Panc1 (cell line): Measurements from ENCODE around the gene MOB3A. TPM values are rescaled to one million over a fixed set of nuclear protein-coding genes. Genes with fewer than 3 reads are reported as not detected.

Experiments
- ATAC-seq: fragments of 200-7000 bp; cut with Tn5 transposase; 2 replicates; pipeline ENCODE4 v1.9.1; 2020; ENCODE audit warnings: mild to moderate bottlenecking, moderate library complexity
- BruUV-seq: library from RNA; stranded (reverse); fragments of 400-500 nt; replicated peaks from 2 replicates; lab custom pipeline; 2021; lab: Mats Ljungman, UMichigan
- CTCF ChIA-PET: fragments of 300-600 bp; sonication (Branson Sonifier 250); formaldehyde crosslinking; loops from one replicate; lab custom pipeline; 2022; ENCODE audit warnings: antibody characterized with exemption; lab: Charles Lee
- POLR2A ChIA-PET: fragments of 300-600 bp; sonication (Branson Sonifier 250); formaldehyde crosslinking; loops from one replicate; lab custom pipeline; 2022; ENCODE audit warnings: antibody characterized with exemption; lab: Charles Lee
- DNase-seq: peaks from one replicate; pipeline ENCODE4 v3.0.0-alpha.2; 2010; ENCODE audit warnings: low read depth, low spot score
- H3K27ac ChIP-seq: 2 replicates; pipeline ENCODE4 v1.5.1; 2011; ENCODE audit warnings: mild to moderate bottlenecking, low read length, inconsistent platforms
- H3K27me3 ChIP-seq: fragments of 200-500 bp; sonication (Bioruptor generic); 2 replicates; pipeline ENCODE4 v1.6.0; 2014; ENCODE audit warnings: low read length, inconsistent platforms; ENCODE audit not compliant: control insufficient read depth, insufficient read depth
- H3K36me3 ChIP-seq: fragments of 200-500 bp; sonication (Bioruptor generic); 2 replicates; pipeline ENCODE4 v1.5.1; 2014; ENCODE audit warnings: inconsistent platforms, mild to moderate bottlenecking, low read length, moderate library complexity; ENCODE audit not compliant: control insufficient read depth, insufficient read depth
- H3K4me1 ChIP-seq: 2 replicates; pipeline ENCODE4 v1.5.1; 2011; ENCODE audit warnings: inconsistent platforms, mild to moderate bottlenecking, low read length, moderate library complexity; ENCODE audit not compliant: control insufficient read depth, insufficient read depth
- H3K4me3 ChIP-seq, 2 experiments: 2 replicates each; pipeline ENCODE4 v1.5.1; 2011 to 2012; ENCODE audit warnings: low read depth in 2 of 2, low read length in 2 of 2, mild to moderate bottlenecking in 2 of 2, inconsistent platforms in 1 of 2, moderate library complexity in 1 of 2
- H3K9me3 ChIP-seq: fragments of 200-500 bp; sonication (Bioruptor generic); 2 replicates; pipeline ENCODE4 v1.5.1; 2014; ENCODE audit warnings: low read depth, mild to moderate bottlenecking, inconsistent platforms, low read length, moderate library complexity; ENCODE audit not compliant: control insufficient read depth, insufficient read depth
- POLR2AphosphoS5 ChIP-seq: IDR thresholded peaks from 2 replicates; pipeline ENCODE4 v1.6.1; 2012; ENCODE audit warnings: mild to moderate bottlenecking, low read depth, low read length, moderate library complexity
- SIN3A ChIP-seq: IDR thresholded peaks from 2 replicates; pipeline ENCODE4 v1.6.1; 2012; ENCODE audit warnings: low read depth, mild to moderate bottlenecking, low read length, moderate library complexity, borderline replicate concordance; ENCODE audit not compliant: insufficient read depth
- TCF7L2 ChIP-seq: IDR thresholded peaks from 2 replicates; pipeline ENCODE4 v1.6.1; 2011; ENCODE audit warnings: mild to moderate bottlenecking, low read depth, low read length, inconsistent platforms
- in situ Hi-C: cut with HindIII; loops from 2 replicates; pipeline ENCODE4 v1.10.0; 2016; ENCODE audit warnings: low sequenced_read_pairs, low pct_unique_long_range_greater_than_20kb
- intact Hi-C: fragments of 100-400 bp; cut with micrococcal nuclease; formaldehyde crosslinking; loops from one replicate; pipeline ENCODE4 v1.10.0; 2022; ENCODE audit not compliant: unreplicated experiment
- total RNA-seq: library from RNA; stranded (reverse); gene quantifications from one replicate; pipeline ENCODE4 v1.2.1, GENCODE V29; 2021; ENCODE audit not compliant: unreplicated experiment
- TF ChIP-seq, protein P1 (sequence below): fragments of 450-650 bp; IDR thresholded peaks from 2 replicates; pipeline ENCODE4 v1.5.1; 2017; ENCODE audit warnings: mild to moderate bottlenecking
- TF ChIP-seq, protein P2 (sequence below), 2 experiments: IDR thresholded peaks; 2 replicates each; pipeline ENCODE4 v1.6.1; 2011 to 2012; ENCODE audit warnings: low read depth in 2 of 2, control low read depth in 1 of 2, low read length in 1 of 2, mild to moderate bottlenecking in 1 of 2, moderate library complexity in 1 of 2; ENCODE audit not compliant: insufficient read depth in 1 of 2

Gene MOB3A
- total RNA-seq, 1 experiment from 2014 or later = 36.3 TPM

DNA sequence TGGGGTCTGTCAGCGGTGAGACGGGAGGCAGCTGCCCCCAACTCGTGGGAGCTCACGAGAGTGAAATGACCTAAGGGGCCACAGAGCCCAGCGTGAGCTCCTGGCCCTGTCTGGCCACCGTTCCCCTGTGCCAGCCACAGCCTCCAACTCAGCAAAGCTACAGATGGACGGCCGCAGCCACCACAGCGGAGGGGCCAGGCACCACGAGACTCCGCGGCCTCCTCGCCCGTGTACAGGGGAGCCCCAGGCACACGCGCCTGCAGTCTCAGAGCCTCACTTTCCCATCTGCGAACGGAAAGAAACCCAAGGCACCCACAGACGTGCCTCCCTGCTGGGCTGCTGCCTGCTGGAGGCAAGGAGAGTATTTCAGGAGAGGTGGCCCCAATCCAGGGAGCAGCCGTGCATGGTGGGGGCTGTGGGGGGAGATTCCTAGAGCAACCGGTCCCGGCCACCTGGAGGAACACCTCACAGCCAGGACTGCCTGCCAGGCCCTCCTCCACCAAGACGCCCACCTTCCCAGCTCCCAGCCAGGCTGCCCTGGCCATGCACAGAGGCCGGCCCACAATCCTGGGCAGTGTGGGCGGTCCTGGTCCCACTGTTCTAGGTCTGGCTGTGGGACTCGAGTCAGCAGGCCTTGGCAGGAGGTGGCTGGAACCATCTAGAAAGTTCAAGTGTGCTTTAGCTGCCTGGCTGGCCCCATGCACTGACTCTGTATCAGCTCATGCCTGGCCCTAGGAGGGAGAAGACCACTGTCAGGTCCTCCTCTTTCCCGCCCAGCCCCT is 47.0 kb downstream of the MOB3A start:
- peak overlapping the region; percentile 78 to 84 for H3K4me3 ChIP-seq
- no peaks in the 10 kb centered on the region for H3K27me3 ChIP-seq
- intact Hi-C loops (no loop called here), in situ Hi-C loops (no loop called here)
- peaks cover 47% of the 10 kb centered on the region for H3K4me1 ChIP-seq
- ATAC-seq (peak; percentile 27), DNase-seq (no peak)
- peak overlapping the region; percentile 75 for H3K27ac ChIP-seq
- POLR2A ChIA-PET = interaction anchor here (0.6 kb wide), 1 partner anchor 148 kb away, joined by 5 read pairs; no protein-coding TSS in a partner anchor
- BruUV-seq = TSS peak; percentile 80
- no peaks in the 10 kb centered on the region for H3K9me3 ChIP-seq
- TF ChIP-seq POLR2AphosphoS5 = no peak
- TF ChIP-seq SIN3A = no peak
- TF ChIP-seq, protein P1, sequence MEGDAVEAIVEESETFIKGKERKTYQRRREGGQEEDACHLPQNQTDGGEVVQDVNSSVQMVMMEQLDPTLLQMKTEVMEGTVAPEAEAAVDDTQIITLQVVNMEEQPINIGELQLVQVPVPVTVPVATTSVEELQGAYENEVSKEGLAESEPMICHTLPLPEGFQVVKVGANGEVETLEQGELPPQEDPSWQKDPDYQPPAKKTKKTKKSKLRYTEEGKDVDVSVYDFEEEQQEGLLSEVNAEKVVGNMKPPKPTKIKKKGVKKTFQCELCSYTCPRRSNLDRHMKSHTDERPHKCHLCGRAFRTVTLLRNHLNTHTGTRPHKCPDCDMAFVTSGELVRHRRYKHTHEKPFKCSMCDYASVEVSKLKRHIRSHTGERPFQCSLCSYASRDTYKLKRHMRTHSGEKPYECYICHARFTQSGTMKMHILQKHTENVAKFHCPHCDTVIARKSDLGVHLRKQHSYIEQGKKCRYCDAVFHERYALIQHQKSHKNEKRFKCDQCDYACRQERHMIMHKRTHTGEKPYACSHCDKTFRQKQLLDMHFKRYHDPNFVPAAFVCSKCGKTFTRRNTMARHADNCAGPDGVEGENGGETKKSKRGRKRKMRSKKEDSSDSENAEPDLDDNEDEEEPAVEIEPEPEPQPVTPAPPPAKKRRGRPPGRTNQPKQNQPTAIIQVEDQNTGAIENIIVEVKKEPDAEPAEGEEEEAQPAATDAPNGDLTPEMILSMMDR = no peak
- TF ChIP-seq, protein P2, sequence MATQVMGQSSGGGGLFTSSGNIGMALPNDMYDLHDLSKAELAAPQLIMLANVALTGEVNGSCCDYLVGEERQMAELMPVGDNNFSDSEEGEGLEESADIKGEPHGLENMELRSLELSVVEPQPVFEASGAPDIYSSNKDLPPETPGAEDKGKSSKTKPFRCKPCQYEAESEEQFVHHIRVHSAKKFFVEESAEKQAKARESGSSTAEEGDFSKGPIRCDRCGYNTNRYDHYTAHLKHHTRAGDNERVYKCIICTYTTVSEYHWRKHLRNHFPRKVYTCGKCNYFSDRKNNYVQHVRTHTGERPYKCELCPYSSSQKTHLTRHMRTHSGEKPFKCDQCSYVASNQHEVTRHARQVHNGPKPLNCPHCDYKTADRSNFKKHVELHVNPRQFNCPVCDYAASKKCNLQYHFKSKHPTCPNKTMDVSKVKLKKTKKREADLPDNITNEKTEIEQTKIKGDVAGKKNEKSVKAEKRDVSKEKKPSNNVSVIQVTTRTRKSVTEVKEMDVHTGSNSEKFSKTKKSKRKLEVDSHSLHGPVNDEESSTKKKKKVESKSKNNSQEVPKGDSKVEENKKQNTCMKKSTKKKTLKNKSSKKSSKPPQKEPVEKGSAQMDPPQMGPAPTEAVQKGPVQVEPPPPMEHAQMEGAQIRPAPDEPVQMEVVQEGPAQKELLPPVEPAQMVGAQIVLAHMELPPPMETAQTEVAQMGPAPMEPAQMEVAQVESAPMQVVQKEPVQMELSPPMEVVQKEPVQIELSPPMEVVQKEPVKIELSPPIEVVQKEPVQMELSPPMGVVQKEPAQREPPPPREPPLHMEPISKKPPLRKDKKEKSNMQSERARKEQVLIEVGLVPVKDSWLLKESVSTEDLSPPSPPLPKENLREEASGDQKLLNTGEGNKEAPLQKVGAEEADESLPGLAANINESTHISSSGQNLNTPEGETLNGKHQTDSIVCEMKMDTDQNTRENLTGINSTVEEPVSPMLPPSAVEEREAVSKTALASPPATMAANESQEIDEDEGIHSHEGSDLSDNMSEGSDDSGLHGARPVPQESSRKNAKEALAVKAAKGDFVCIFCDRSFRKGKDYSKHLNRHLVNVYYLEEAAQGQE (IDR thresholded peaks at IDR 0.05; ENCODE audit: insufficient read depth in 1 of 2, low read depth in 2 of 2, low read length in 1 of 2) = no peak
- no peak for TF ChIP-seq TCF7L2
- H3K36me3 ChIP-seq = peaks cover 6% of the 10 kb centered on the region; the same call in 1 of the 2 replicates
- CTCF ChIA-PET = no interaction called here

DNA sequence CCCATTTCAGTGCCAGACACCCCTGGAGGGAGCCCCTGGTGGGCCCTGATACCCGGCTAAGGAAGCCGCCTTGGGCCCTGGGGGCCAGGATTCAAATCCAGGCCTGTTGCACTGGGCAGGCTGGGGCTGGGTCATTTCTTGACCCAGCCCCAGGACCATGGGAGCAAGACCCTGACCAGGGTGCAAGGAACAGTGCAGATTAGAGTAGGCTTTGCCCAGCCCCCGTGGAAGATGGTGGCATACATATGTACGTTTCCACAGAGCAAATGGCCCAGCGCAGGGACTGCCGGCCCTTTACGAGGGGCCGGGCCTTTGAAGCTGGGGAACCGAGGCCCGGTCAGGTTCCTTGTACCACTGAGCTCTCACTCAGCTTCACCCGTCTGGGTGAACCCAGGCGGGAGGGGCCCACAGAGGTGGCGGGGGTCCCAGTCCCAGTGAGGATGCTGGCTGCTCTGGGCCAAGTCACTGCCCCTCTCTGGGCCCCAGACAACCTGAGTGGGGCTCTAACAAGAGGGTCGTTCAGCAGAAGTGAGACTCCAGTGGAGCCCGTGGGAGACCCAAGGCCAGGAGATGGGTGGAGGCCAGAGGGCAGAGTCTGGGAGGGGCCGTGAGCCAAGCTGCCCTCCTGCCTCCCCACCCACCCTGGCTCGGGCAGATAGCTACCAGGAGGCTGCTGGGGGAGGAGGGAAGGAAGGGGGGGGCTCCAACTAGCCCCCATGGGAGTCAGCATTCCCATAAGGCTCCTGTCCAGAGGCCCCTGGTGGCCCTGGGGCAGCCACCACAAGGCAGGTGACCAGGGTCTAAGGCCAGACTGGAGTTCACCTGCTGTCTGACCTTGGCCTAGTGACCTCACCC is 47.8 kb downstream of the MOB3A start:
- Histone ChIP-seq H3K9me3 (no peaks in the 10 kb centered on the region), H3K27me3 (no peaks in the 10 kb centered on the region), H3K36me3 (peaks cover 6% of the 10 kb centered on the region; the same call in 1 of the 2 replicates), H3K4me1 (peaks cover 42% of the 10 kb centered on the region), H3K4me3 (peak overlapping the region; percentile 78 to 84), H3K27ac (peak overlapping the region; percentile 75)
- ChIA-PET CTCF (no interaction called here), POLR2A (no interaction called here)
- in situ Hi-C loops (no loop called here), intact Hi-C loops (no loop called here)
- no peak for DNase-seq
- BruUV-seq = no TSS peak
- no peak for ATAC-seq
- TF ChIP-seq, protein P2 (IDR thresholded peaks at IDR 0.05; ENCODE audit: insufficient read depth in 1 of 2, low read depth in 2 of 2, low read length in 1 of 2) = no peak
- TF ChIP-seq SIN3A = no peak
- TF ChIP-seq TCF7L2 = no peak
- no peak for TF ChIP-seq POLR2AphosphoS5
- TF ChIP-seq, protein P1 = no peak
